Endothelial cell (in vitro differentiated cells): ENCODE data around the gene MRPS30. TPM values are rescaled to one million over a fixed set of nuclear protein-coding genes. Genes with fewer than 3 reads are reported as not detected.

Source experiments
- DNase-seq: peaks from one replicate; pipeline ENCODE4 v3.0.0; 2021; ENCODE audit warnings: low spot score
- H3K27ac Mint-ChIP-seq: one replicate; pipeline ENCODE4 v1.8.0; 2021; ENCODE audit warnings: mixed read lengths, inconsistent platforms; ENCODE audit not compliant: unreplicated experiment
- H3K27me3 Mint-ChIP-seq: one replicate; pipeline ENCODE4 v1.8.0; 2021; ENCODE audit warnings: mild to moderate bottlenecking, moderate library complexity, mixed read lengths, inconsistent platforms; ENCODE audit not compliant: unreplicated experiment
- H3K36me3 Mint-ChIP-seq: one replicate; pipeline ENCODE4 v1.8.0; 2021; ENCODE audit warnings: mild to moderate bottlenecking, low read depth, mixed read lengths, inconsistent platforms; ENCODE audit not compliant: unreplicated experiment
- H3K4me1 Mint-ChIP-seq: one replicate; pipeline ENCODE4 v1.8.0; 2021; ENCODE audit warnings: mild to moderate bottlenecking, mixed read lengths, inconsistent platforms; ENCODE audit not compliant: unreplicated experiment
- H3K4me3 Mint-ChIP-seq: one replicate; pipeline ENCODE4 v1.8.0; 2021; ENCODE audit warnings: mild to moderate bottlenecking, mixed read lengths, inconsistent platforms; ENCODE audit not compliant: unreplicated experiment
- H3K9me3 Mint-ChIP-seq: one replicate; pipeline ENCODE4 v1.8.0; 2021; ENCODE audit warnings: mixed read lengths, inconsistent platforms; ENCODE audit not compliant: unreplicated experiment
- CTCF ChIP-seq: fragments of 200-600 bp; sonication (generic); IDR thresholded peaks from one replicate; pipeline ENCODE4 v1.5.0; 2021; ENCODE audit warnings: antibody characterized with exemption; ENCODE audit not compliant: unreplicated experiment
- total RNA-seq: library from RNA; stranded (reverse); fragmentation: NEBNext Ultra II Directional; extraction: Animal tissue kit (Norgen Biotek cat#: 25700); gene quantifications from one replicate; pipeline ENCODE4 v1.2.1, GENCODE V29; 2021; ENCODE audit not compliant: unreplicated experiment

Gene MRPS30
- total RNA-seq, 1 donor from 2014 or later = 27.6 TPM

DNA sequence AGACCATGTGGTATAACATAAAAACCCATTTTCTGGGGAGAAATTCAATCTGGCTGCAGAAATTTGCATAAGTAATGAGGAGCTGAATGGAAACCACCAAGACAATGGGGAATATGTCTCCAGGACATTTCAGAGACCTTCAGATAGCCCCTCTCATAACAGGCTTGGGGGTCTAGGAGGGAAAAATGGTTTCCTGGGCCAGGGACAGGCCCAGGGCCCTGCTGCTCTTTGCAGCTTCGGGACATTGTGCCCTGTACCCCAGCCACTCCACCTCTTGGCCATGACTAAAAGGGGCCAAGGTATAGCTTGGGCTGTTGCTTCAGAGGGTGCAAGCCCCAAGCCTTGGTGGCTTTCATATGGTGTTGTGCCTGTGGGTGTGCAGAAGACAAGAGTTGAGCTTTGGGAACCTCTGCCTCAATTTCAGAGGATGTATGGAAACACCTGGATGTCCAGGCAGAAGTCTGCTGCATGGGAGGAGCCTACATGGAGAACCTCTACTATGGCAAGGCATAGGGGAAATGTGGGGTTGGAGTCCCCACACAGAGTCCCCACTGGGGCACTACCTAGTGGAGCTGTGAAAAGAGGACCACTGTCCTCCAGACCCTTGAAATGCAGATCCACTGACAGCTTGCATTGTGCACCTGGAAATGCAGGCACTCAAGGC is 30.4 kb downstream of the MRPS30 start:
- no peak for TF ChIP-seq CTCF
- Mint-ChIP-seq H3K36me3 (peaks cover 7% of the 10 kb centered on the region), H3K27me3 (peaks cover 4% of the 10 kb centered on the region), H3K27ac (no peak overlapping the region), H3K4me1 (no peaks in the 10 kb centered on the region), H3K4me3 (no peak overlapping the region), H3K9me3 (peaks cover 14% of the 10 kb centered on the region)
- no peak for DNase-seq

- no peak for DNase-seq
- H3K4me3 Mint-ChIP-seq = no peak overlapping the region
- H3K27ac Mint-ChIP-seq = no peak overlapping the region
- no peaks in the 10 kb centered on the region for H3K4me1 Mint-ChIP-seq
- H3K36me3 Mint-ChIP-seq = peaks cover 7% of the 10 kb centered on the region
- TF ChIP-seq CTCF = no peak
- H3K27me3 Mint-ChIP-seq = peaks cover 4% of the 10 kb centered on the region
- peaks cover 14% of the 10 kb centered on the region for H3K9me3 Mint-ChIP-seq
These were observed 33.9 kb downstream of the MRPS30 start for GRCh38 chr5:44842496-44843282.

DNA sequence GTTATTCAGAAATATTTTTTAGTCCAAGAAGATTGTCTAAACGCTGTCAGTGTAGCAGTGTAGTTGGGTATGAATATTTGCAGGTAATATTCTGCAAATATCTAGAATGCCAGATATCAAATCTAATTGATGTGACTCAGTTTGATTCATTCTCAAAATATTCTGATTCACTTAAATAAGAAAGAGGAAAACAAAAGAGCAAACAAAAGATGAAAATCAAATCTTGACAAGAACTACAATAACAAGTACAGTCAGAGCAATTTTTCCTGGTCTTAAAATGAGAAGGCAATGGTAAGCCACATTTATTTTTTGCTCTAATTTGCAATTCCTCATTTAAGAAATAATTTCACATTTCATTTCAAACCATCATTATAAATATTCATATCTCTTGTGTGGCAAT is 36.0 kb downstream of the MRPS30 start:
- no peak for TF ChIP-seq CTCF

DNA sequence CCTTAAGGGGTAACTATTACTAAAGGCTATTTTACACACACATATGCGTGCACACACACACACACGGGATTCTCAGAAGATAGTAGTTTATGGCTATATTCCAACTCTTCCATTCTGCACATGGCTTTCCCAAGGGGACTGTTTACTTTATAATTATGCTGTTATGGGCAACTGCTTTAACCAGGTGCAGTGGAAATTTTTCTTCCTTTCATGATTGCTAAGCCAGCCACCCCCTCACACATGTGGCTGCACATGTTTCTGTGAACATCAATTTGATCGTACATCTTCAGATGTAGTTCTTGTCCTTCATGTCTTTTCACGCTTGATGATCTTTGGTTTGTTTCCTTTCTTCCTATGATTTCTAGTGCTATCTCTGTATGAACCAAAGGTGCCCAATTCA is 37.0 kb downstream of the MRPS30 start:
- H3K27ac Mint-ChIP-seq = no peak overlapping the region
- no peak for DNase-seq
- H3K36me3 Mint-ChIP-seq = no peaks in the 10 kb centered on the region
- H3K27me3 Mint-ChIP-seq = no peaks in the 10 kb centered on the region
- no peak for TF ChIP-seq CTCF
- no peaks in the 10 kb centered on the region for H3K9me3 Mint-ChIP-seq
- H3K4me3 Mint-ChIP-seq = no peak overlapping the region
- no peaks in the 10 kb centered on the region for H3K4me1 Mint-ChIP-seq

More for the DNA sequence above, 36.0 kb downstream of the MRPS30 start:
- Mint-ChIP-seq H3K4me1 (no peaks in the 10 kb centered on the region), H3K27ac (no peak overlapping the region), H3K4me3 (no peak overlapping the region), H3K9me3 (peaks cover 4% of the 10 kb centered on the region), H3K27me3 (peaks cover 1% of the 10 kb centered on the region), H3K36me3 (no peaks in the 10 kb centered on the region)
- DNase-seq = no peak

DNA sequence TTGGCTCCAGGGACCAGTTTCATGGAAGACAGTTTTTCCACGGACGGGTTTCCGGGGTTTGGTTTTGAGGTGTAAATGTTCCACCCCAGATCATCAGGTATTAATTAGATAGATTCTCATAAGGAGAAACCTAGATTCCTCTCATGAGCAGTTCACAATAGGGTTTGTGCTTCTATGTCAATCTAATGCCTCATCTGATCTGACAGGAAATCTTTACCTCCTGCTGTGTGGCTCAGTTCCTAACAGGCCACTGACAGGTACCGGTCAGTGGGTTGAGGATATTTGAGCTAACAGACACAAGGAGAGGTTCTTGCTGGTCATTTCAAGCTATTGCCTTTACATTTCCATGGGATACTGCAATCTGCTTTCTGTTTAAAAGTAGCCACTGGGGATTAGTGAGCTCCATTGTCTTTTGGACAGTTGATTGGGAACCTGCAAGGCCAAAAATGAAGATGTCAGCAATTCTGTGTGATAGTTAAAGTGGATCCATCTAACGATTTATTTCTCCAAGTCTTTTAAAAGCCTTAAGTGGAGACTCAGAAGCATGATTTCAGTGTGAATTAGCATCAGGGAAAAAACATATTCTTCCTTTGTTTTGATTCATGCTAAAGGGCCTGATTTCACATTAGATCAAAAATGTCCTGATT is 38.6 kb downstream of the MRPS30 start:
- Mint-ChIP-seq H3K4me1 (no peaks in the 10 kb centered on the region), H3K9me3 (no peaks in the 10 kb centered on the region), H3K27me3 (no peaks in the 10 kb centered on the region), H3K36me3 (no peaks in the 10 kb centered on the region), H3K27ac (no peak overlapping the region), H3K4me3 (no peak overlapping the region)
- no peak for DNase-seq
- TF ChIP-seq CTCF = no peak
